Kasumi-1 (cell line): ENCODE data around the gene GRAP2.

Experiments used
- DNase-seq, 2 experiments: peaks; one replicate each; lab custom pipeline; 2025; lab: John Stamatoyannopoulos, UW

Gene GRAP2

GRCh38 chr22:40015358-40015976 is 114.6 kb downstream of the GRAP2 start:
- DNase-seq: no peak

GRCh38 chr22:40018051-40018450 is 117.2 kb downstream of the GRAP2 start:
- no peak for DNase-seq

- DNase-seq: no peak
Observed at GRCh38 chr22:40019100-40019499, 118.2 kb downstream of the GRAP2 start.

GRCh38 chr22:40020956-40021355 is 120.1 kb downstream of the GRAP2 start:
- no peak for DNase-seq

GRCh38 chr22:40021401-40022000 is 120.6 kb downstream of the GRAP2 start:
- DNase-seq: no peak

- DNase-seq: no peak
Observed at GRCh38 chr22:40022536-40023240, 121.8 kb downstream of the GRAP2 start.
